Brain pericyte (primary cell): ENCODE measurements around the gene CCT8.
A peak's percentile ranks its signal among the peaks of the same experiment; 100 is the strongest.
"Not testable (repeated sequence)": the region's sequence is repeated elsewhere in the genome, so short reads cannot be mapped to it uniquely, and the experiment has no call there.

Experiments used
- DNase-seq: peaks from one replicate; pipeline ENCODE4 v3.0.0-alpha.2; 2012; ENCODE audit warnings: low read depth, low spot score

Gene CCT8

GRCh38 chr21:29077651-29078090 lies 4.2 kb upstream of the CCT8 start:
- DNase-seq, result no peak

DNA sequence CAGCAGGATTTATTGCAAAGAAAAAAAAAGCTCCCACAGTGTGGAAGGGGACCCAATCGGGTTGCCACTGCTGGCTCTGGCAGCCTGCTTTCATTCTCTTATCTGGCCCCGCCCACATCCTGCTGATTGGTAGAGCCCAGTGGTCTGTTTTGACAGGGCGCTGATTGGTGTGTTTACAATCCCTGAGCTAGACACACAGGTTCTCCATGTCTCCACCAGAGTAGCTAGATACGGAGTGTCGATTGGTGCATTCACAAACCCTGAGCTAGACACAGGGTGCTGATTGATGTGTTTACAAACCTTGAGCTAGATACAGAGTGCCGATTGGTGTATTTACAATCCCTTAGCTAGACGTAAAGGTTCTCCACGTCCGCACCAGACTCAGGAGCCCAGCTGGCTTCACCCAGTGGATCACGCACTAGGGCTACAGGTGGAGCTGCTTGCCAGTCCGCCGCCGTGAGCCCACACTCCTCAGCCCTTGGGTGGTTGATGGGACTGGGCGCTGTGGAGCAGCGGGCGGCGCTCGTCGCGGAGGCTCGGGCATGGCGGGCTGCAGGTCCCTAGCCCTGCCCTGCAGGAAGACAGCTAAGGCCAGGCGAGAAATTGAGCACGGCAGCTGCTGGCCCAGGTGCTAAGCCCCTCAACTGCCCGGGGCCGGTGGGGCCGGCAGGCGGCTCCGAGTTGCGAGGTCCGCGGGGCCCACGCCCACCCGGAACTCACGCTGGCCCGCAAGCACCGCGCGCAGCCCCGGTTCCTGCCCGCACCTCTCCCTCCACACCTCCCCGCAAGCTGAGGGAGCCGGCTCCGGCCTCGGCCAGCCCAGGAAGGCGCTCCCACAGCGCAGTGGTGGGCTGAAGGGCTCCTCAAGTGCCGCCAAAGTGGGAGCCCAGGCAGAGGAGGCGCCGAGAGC lies 3.5 kb upstream of the CCT8 start:
- not testable (repeated sequence) for DNase-seq

DNA sequence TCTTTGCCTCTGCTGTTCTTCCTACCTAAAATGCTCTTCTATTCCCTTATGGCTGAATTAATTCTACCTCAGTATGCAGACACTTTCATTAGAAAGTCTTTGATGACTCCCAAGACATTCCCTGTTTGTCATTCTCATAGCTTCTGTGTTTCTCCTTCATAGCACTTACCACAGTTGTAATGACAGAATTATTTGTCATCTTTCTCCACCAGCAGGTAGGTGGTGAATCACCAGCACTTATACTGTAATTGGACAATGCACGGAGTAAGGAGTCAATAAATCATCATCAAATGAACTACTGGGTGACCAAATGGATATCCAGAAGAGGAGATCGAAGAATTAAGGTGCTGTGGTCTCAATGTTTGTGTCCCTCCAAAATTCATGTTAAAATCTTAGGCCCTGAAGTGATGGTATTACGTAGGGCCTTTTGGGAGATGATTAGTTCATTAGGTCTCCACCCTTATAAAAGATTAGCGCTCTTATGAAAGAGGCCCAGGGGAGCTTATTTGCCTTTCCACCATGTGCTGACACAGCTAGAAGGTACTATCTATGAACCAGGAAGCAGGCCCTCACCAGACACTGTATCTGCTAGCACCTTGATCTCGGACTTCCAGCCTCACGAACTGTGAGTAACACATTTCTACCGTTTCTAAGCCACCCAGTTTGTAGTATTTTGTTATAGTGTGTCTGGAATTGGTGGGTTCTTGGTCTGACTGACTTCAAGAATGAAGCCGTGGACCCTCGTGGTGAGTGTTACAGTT lies 2.4 kb upstream of the CCT8 start:
- no peak for DNase-seq

DNA sequence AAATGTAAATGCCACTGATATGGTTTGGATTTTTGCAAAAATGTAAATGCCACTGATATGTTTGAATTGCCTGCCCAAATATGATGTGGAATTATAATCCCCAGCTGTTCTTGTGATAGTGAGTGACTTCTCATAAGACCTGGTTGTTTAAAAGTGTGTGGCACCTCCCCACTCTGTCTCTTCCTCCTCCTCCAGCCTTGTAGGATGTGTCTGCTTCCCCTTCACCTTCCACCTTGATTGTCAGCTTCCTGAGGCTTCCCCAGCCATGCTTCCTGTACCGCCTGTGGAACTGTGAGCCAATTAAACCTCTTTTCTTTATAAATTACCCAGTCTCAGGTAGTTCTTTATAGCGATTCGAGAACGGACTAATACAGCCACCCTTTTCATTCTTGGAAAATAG lies 1.3 kb upstream of the CCT8 start:
- DNase-seq, result no peak

DNA sequence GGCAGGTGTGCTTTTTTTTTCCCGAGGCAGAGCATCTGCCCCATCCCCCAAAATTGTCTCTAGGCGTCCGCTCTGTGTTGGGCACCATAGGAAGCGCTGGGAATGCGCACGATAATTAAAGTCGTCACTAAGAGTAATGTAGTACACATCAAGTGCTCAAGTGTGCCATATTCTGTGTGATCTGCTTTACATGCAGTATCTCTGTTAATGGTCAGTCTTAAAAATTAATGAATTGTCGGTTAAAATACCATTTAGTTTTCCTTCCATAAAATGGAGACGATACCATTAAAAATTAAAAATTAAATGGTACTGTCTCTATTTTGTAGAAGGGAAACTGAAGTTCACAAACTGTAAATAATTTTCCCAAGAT lies 544 bp upstream of the CCT8 start:
- DNase-seq, result no peak

- DNase-seq, result no peak
These were observed 601 bp downstream of the CCT8 start for GRCh38 chr21:29072873-29073221.

DNA sequence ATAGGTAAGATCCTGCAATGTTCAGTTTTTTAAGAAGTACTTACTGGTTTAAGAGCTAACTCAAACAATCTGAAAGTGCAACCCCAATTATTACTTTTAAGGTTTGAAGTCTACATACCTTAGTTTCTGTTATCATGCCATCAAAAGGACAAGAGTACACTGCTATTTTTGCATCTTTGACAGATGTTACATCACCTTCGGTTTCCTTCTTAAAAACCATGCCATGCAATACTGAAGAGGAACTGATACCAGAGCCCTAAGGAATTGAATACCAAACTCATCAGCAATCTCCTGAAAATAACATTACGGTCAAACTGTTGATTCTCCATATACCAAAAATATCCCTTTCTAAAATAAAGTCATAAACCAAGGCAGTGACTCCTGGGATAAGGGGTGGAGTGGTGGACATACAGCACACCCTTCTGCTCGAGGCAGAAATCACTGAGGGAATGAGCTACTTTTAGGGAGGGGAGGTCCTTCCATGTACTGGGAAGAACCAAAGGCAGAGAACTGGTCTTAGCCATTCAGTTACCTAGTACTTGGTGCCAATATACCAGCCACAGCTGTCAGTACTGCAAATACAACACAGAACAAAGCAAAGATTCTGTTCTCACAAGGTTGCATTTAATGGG lies 8.5 kb downstream of the CCT8 start:
- DNase-seq, result no peak

- no peak for DNase-seq
These were observed 16.9 kb downstream of the CCT8 start for GRCh38 chr21:29056538-29057050.

DNA sequence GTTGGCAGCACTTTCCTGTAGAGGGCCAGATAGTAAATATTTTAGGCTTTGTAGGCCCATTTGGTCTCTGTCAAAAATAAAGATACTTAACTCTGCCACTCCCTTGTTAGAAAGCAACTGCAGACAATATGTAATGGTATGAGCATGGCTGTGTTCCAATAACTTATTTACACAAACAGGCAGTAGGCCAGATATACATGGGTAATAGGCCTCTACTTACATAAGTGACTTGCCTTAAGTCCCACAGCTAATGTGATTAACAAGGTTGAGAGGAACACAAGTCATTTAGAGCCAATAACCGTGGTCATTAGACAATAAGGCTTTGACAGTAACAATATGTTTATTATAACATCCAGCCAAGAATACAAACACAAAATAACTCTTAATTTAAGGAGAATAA lies 17.4 kb downstream of the CCT8 start:
- DNase-seq, result no peak

GRCh38 chr21:29055080-29055479 lies 18.4 kb downstream of the CCT8 start:
- no peak for DNase-seq

DNA sequence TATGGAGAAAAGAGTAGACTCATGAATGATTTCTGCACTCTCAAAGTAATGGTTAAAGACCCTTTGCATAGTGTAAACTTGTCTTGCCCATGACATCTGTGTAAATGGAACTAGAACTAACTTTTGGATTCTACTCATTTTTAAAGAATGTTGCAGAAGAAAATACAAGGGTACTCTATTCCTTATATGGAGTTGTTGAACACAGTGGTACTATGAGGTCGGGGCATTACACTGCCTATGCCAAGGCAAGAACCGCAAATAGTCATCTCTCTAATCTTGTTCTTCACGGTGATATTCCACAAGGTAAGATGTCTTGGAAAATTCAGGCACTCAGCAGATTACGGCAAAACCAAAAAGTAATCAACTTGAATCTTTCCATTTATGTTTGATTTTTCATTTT lies 19.8 kb downstream of the CCT8 start:
- no peak for DNase-seq

DNA sequence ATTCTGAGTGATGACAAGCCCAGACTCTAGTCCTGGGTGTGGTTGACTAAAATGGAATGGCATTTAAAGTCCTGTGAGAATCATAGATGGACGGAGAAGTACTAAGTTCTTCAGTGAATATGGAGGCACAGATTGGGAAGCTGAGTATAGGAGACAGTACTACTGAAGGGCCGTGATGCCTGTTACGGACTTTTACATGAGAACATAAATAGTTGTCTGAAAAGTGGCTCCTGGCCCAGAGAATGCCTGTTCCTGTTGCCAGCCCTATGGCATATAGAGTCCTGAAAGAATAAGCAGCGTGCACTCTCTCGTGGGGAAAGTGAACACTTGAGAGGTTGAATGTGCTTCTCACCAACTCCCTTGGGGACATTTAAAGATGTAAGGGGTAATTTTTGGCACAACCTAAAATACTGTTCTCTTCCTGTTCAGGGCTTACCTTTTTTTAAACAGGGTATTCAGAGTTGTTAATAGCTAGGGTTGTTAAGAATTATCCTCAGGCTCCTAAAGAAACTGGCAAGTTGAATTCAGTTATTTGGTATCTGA lies 20.4 kb downstream of the CCT8 start:
- no peak for DNase-seq

DNA sequence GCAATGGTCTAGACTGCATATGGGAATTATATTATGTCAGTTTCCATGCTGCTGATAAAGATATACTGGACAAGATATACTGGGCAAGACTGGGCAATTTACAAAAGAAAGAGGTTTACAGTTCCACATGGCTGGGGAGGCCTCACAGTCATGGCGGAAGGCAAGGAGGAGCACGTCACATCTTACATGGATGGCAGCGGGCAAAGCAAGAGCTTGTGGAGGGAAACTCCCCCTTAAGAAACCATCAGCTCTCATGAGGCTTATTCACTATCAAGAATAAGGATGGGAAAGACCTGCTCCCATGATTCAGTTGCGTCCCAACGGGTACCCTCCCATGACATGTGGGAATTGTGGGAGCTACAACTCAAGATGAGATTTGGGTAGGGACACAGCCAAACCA lies 21.2 kb downstream of the CCT8 start:
- no peak for DNase-seq

DNA sequence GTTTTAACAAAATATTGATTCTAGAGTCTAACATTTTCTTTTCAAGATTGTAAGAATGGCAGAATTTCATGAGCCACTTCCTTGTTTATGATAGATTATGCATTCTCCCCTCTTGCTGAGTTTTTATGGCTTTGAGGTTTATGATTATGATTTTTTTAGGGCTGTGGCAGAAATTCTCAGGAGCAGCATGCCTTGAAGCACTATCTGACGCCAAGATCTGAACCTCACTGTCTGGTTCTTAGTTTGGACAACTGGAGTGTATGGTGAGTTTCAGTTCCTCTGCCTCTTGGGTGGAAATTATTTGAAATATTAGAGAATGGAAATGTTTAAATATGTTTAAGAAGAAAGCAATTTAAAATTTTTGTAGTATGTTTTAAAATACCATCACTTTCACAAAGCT lies 38.8 kb downstream of the CCT8 start:
- DNase-seq, result no peak

DNA sequence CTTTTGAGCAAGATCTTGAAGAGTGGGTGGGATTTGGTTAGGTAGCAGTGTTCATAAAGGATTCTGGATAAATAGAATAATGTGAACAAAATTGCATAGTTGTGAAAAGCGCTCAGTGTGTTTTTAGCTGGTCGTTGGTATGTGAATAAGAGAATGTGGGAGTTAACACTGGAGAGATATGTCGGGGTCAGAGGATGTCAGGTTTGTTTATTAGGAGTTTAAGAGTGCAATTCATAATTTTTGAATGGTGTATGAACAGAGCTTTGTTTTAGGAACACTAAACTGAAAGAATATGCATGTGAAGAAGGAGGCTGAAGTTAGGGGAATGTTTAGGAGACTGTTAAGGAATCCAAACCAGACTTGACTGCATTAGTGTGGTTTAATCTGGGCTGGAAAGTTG lies 39.6 kb downstream of the CCT8 start:
- DNase-seq, result no peak

GRCh38 chr21:29033301-29033700 lies 40.1 kb downstream of the CCT8 start:
- no peak for DNase-seq

DNA sequence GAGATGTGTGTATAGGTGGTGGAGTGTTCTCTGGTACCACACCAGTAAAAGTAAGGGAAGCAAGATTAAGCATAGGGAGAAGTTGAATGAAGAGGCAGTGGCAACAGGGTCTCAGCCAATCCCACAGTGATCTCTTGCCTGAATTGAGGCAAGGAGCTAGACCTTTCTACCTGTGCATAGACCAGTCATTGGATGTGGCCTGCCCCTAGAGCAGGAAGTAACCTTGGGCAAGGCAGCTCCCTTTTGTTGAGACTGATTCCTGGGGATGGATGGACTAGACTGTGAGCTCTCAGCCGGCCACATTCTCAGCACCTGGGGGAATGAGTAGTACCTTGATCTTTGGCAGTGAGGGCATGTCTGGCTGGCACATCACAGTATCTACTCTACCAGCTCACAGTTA lies 42.5 kb downstream of the CCT8 start:
- DNase-seq, result no peak

DNA sequence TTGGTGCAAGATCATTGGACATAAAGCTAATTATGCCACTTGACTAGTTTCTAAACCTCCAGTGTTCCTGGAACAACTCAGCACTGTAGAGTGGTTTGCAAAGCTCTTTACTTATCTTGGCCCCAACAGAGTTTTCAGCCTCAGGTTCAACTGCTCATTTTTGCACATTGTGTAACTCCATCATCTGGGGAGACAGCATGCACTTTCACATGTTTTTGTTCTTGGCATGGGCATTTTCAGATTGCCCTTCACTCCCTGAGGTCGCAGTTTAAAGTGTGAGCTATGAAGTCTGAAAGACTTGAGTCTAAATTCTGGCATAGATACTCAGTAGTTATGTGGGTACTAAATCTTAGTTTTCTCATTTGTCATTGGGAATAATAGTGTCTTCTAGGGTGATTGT lies 43.9 kb downstream of the CCT8 start:
- no peak for DNase-seq

GRCh38 chr21:29025328-29025713 lies 48.1 kb downstream of the CCT8 start:
- no peak for DNase-seq

DNA sequence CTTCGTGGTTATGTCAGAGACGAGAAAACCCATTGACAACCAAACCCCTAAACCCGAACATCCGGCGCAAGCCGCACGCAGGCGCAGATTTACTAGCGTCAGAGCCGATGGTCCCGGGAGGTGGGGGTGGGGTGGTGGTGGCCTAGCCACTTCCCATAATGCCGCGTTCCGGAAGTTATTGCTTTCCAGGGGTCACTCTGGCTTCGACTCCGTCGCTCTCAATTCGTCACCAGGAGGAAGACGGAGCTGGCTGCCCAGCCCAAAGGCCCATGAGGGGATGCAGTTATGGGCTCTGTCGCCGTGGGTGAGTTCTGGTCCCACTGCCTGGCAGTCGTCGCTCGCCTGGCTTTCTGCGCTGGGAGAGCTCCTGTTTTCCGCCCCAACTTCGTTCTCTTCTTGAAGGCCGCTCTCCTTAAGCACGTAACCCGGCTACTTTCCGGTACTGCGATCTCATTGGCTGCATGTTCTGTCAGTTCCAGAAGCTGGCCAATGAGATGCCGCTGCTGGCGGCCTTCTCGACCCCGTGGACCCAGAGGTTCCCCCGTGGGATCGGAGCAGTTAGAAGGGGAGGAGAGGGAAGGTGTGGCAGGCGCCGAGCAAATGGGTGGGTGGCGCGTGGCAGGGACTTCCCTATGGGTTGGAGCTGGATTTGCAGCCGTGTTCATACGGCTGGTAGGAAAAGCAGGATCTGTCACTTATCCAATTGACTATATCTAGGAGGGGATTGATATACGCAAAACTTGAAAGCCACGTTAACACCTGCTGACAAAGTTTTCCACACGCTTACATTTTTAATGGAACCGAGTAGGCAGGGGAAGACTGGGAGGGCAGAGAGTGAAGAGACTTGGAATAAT lies 48.7 kb downstream of the CCT8 start, which contains the start of gene USP16:
Gene USP16 (plus strand): TSS at position 195 of the 854 bp plus-strand sequence. CDS start 3,246 bp downstream, outside the sequence.
- peak; percentile 99 for DNase-seq

GRCh38 chr21:29022166-29022565 lies 51.3 kb downstream of the CCT8 start:
- no peak for DNase-seq
